Epithelial cell of proximal tubule (primary cell): ENCODE measurements around the gene RALBP1. TPM values are rescaled to one million over a fixed set of nuclear protein-coding genes. Genes with fewer than 3 reads are reported as not detected.

ENCODE experiments used
- DNase-seq: peaks from one replicate; pipeline ENCODE4 v3.0.0-alpha.2; 2011; ENCODE audit warnings: low read depth
- H3K4me3 ChIP-seq: 2 replicates; pipeline ENCODE4 v1.5.1; 2011; ENCODE audit warnings: low read depth, mild to moderate bottlenecking, low read length
- total RNA-seq: library from RNA; depleted of rRNA; stranded (reverse); fragments of >200 nt; gene quantifications from 2 replicates; pipeline ENCODE4 v1.2.3, GENCODE V29; 2015
- TF ChIP-seq, protein P1 (sequence below): conservative IDR thresholded peaks from 2 replicates; pipeline ENCODE4 v1.5.1; 2012; ENCODE audit warnings: low read depth, mild to moderate bottlenecking, low read length

RALBP1 gene
- total RNA-seq, 1 donor from 2014 or later = 57.5 TPM

DNA sequence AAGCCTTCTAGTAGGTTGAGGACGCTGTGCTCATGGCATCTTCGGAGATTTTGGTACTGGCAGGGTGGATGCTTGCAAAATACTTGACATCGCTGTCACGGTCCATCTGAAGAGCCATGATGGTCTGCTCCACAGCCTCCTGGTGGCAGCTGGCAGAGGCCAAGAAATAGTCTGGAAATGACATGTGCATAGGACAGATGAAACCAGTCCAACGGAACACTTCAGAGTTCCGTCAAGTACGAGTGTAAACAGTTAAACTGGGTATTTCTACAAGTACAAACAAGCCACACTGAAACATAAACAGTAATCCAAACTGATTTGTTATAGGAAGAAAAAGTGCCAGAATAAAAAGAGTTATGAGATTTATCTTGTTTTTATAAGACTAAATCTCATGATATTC, 72.5 kb downstream of the RALBP1 start:
- H3K4me3 ChIP-seq = no peak overlapping the region

DNA sequence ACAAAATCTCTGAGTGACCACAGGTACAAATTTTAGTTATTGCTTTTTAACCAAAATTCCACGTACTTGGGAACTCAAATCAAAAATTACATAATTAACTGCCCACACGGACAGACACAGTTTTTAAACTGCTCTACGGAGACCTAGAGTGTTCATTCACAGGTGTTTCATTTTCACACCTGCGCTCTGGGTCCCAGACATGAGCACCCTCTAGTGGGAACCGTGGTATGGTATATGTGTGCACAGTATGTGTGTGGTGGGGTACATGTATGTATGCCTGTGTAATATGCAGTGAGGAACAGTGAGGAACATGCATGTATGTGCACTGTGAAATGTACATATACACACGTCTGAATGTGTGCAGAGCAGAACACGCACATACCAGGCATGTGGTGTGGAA, 74.1 kb downstream of the RALBP1 start:
- no peak for DNase-seq
- H3K4me3 ChIP-seq = no peak overlapping the region
- TF ChIP-seq, protein P1, sequence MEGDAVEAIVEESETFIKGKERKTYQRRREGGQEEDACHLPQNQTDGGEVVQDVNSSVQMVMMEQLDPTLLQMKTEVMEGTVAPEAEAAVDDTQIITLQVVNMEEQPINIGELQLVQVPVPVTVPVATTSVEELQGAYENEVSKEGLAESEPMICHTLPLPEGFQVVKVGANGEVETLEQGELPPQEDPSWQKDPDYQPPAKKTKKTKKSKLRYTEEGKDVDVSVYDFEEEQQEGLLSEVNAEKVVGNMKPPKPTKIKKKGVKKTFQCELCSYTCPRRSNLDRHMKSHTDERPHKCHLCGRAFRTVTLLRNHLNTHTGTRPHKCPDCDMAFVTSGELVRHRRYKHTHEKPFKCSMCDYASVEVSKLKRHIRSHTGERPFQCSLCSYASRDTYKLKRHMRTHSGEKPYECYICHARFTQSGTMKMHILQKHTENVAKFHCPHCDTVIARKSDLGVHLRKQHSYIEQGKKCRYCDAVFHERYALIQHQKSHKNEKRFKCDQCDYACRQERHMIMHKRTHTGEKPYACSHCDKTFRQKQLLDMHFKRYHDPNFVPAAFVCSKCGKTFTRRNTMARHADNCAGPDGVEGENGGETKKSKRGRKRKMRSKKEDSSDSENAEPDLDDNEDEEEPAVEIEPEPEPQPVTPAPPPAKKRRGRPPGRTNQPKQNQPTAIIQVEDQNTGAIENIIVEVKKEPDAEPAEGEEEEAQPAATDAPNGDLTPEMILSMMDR = peak; percentile 33

More for the DNA sequence above, 72.5 kb downstream of the RALBP1 start:
- TF ChIP-seq, protein P1 = no peak
- DNase-seq = no peak

DNA sequence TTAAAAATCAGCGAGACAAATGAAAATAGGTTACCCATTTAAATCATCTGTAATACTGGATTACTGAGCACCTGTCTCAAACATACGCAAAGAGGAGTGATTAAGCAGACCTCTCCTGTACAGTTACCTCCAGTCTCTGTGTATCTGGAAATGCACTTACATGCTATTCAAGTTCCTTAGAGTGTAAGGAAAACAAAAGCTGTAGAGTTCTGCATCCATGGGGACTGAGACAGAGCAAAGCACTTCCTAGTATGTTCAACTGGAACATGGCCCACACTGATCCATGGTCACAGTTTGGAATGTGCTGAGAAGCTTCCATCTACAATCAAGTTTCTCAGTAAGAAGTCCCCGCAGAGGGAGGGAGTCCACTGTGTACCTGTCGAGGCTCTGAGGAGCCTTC, 75.1 kb downstream of the RALBP1 start:
- TF ChIP-seq, protein P1 = no peak
- no peak overlapping the region for H3K4me3 ChIP-seq
- DNase-seq = no peak

DNA sequence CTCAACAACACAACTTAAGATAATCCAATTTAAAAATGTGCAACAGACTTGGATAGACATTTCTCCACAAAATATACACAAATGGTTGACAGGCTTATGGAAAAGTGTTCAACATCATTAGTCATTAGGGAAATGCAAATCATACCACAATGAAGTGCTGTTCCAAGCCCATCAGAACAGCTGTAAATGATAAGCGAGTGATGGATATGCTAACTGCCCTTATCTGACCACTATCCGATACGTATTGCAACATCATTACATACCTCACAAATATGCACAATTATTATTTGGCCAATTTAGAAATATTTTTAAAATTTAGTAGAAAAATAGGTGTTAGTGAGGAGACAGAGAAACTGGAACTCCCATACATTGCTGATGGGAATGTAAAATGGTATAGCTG, 76.9 kb downstream of the RALBP1 start:
- no peak overlapping the region for H3K4me3 ChIP-seq
- DNase-seq = no peak
- TF ChIP-seq, protein P1 = no peak

DNA sequence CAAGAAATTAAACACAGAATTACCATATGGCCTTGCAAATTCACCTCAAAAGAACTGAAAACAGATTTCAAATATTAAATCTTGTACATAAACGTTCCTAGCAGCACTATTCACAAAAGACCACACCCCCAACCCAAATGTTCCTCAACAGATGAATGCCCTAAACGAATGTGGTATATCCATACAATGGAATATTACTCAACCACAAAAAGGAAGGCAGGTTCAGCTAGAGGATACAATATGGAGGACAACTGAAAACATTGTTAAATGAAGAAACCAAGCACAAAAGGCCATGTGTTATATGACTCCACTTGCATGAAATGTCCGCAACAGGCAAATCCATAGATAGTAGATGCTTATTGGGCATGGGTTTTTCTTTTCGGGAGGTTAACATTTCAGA, 77.3 kb downstream of the RALBP1 start:
- DNase-seq = no peak

DNA sequence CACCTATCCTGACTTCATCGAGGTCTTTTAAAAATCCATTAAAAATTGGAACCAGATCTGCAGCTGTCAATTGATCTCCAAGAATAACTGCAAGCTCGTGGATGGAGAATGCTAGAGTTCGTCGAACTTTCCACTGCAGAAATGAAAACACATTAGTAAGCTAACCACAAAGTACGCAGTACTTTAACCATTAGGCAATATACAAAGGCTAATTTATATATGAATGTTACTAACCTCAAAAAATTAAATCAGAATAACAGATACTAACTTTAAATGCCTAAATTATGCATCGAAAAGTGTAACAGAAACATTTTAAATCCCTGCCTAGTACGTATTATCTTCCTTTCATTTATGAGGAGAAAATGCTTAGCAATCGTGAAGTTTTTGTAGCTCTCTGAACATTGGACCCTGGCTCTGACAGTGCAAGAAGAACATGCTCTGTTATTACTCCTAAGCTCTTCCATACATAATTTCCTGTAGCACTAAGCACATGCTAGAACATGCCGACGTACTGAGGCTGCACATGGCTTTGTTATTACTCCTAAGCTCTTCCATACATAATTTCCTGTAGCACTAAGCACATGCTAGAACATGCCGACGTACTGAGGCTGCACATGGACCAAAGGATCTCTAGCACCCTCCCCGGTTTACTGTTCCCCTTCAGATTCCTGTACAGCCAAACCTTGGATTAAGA, 82.1 kb downstream of the RALBP1 start:
- DNase-seq = no peak
- H3K4me3 ChIP-seq = no peak overlapping the region
- TF ChIP-seq, protein P1 = no peak

More for the DNA sequence above, 77.3 kb downstream of the RALBP1 start:
- TF ChIP-seq, protein P1 = no peak
- no peak overlapping the region for H3K4me3 ChIP-seq
